Mesendoderm (in vitro differentiated cells): ENCODE data around the gene MACROH2A2.

Experiments used
- DNase-seq: peaks from one replicate; pipeline ENCODE4 v3.0.0; 2013
- H2AK5ac ChIP-seq: 2 replicates; pipeline ENCODE4 v1.6.1; 2013; ENCODE audit warnings: low read length, inconsistent platforms
- H2BK120ac ChIP-seq: 2 replicates; pipeline ENCODE4 v1.6.1; 2013; ENCODE audit warnings: low read depth, mild to moderate bottlenecking, low read length, moderate library complexity, mixed read lengths
- H2BK15ac ChIP-seq: replicated peaks from 2 replicates; pipeline ENCODE4 v1.6.1; 2013; ENCODE audit warnings: low read depth, mild to moderate bottlenecking, moderate library complexity
- H2BK5ac ChIP-seq: 2 replicates; pipeline ENCODE4 v1.6.1; 2013; ENCODE audit warnings: low read length, inconsistent platforms
- H3K18ac ChIP-seq: 2 replicates; pipeline ENCODE4 v1.6.1; 2013; ENCODE audit warnings: mild to moderate bottlenecking, low read length, mixed read lengths
- H3K23ac ChIP-seq: one replicate; pipeline ENCODE4 v1.6.1; 2013; ENCODE audit warnings: low read length
- H3K27ac ChIP-seq: 2 replicates; pipeline ENCODE4 v1.5.1; 2013; ENCODE audit warnings: low read depth, mild to moderate bottlenecking, inconsistent platforms, low read length, moderate library complexity
- H3K27me3 ChIP-seq: 2 replicates; pipeline ENCODE4 v1.6.1; 2013; ENCODE audit warnings: low read length, control low read depth, mild to moderate bottlenecking, inconsistent platforms; ENCODE audit not compliant: insufficient read depth, poor library complexity
- H3K36me3 ChIP-seq: 2 replicates; pipeline ENCODE4 v1.6.1; 2013; ENCODE audit warnings: low read length, inconsistent platforms; ENCODE audit not compliant: control insufficient read depth, insufficient read depth
- H3K4ac ChIP-seq: one replicate; pipeline ENCODE4 v1.6.1; 2013; ENCODE audit warnings: low read depth, mild to moderate bottlenecking, low read length, moderate library complexity
- H3K4me1 ChIP-seq: 2 replicates; pipeline ENCODE4 v1.6.1; 2013; ENCODE audit warnings: low read depth, low read length, inconsistent platforms; ENCODE audit not compliant: control insufficient read depth
- H3K4me2 ChIP-seq: 2 replicates; pipeline ENCODE4 v1.6.1; 2013; ENCODE audit warnings: low read length
- H3K4me3 ChIP-seq: 2 replicates; pipeline ENCODE4 v1.5.1; 2013; ENCODE audit warnings: mild to moderate bottlenecking, low read length
- H3K56ac ChIP-seq: one replicate; pipeline ENCODE4 v1.6.1; 2013; ENCODE audit warnings: low read length
- H3K79me1 ChIP-seq: 2 replicates; pipeline ENCODE4 v1.6.1; 2013; ENCODE audit warnings: low read length, inconsistent platforms
- H3K79me2 ChIP-seq: 2 replicates; pipeline ENCODE4 v1.6.1; 2013; ENCODE audit warnings: mild to moderate bottlenecking, low read length; ENCODE audit not compliant: control insufficient read depth, insufficient read depth
- H3K9ac ChIP-seq: 2 replicates; pipeline ENCODE4 v1.6.1; 2013; ENCODE audit warnings: low read length, inconsistent platforms
- H4K5ac ChIP-seq: one replicate; pipeline ENCODE4 v1.6.1; 2013; ENCODE audit warnings: low read length
- H4K8ac ChIP-seq: one replicate; pipeline ENCODE4 v1.6.1; 2013; ENCODE audit warnings: low read depth, mild to moderate bottlenecking, control low read depth, low read length, moderate library complexity
- WGBS: extraction: QIAGEN DNeasy Blood & Tissue Kit; methylation state at CpG from one replicate; pipeline ENCODE4 v1.1.7; 2013; ENCODE audit warnings: low lambda C conversion rate, missing lambda C conversion rate; ENCODE audit not compliant: insufficient coverage; ENCODE audit errors: extremely low coverage; 5-methylcytosine and 5-hydroxymethylcytosine counted together

Gene MACROH2A2

DNA sequence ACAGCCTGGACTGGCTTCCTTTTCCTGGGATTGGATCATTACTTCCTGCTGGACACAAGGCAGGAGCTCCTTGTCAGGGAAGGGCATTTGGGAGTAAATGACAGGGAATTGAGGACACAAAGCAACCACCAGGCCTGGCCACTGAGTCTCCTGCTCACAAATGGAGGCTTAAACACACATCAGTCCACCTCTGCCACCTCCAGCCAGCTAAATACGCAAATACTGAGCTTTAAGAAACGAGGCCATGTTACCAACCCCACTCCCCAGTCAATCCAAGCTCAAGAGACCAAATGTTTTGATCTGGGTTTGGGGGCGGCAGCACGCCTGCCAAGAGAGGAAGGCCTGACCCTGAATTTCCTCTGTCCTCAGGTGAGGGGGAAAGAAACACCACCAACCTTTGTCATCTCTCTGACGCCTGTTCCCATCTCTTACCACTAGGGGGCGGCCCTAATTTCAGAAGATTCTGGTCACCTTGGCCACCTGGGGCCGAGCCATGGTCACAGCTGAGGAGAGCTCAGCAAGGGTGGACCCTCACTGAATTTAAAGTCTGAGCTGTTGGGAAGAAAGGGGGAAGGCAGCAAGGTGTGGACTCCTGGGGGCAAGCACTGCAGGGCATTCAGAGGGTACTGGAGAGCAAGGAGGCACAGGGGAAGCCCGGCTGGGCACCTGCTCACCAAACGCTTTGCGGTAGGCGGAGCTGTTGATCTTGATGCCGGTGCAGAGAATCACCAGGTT, 63.5 kb downstream of the MACROH2A2 start:
- Histone ChIP-seq H2BK120ac (no peak overlapping the region), H2AK5ac (no peak overlapping the region), H2BK5ac (no peak overlapping the region), H3K23ac (no peak overlapping the region), H3K4me2 (no peak overlapping the region), H4K8ac (no peak overlapping the region), H3K27me3 (no peaks in the 10 kb centered on the region), H3K79me2 (no peaks in the 10 kb centered on the region), H3K18ac (no peak overlapping the region), H3K36me3 (peaks cover 2% of the 10 kb centered on the region), H3K4me3 (no peak overlapping the region), H4K5ac (no peak overlapping the region), H3K56ac (peak overlapping the region; percentile 2), H3K27ac (no peak overlapping the region), H3K4me1 (no peaks in the 10 kb centered on the region), H3K4ac (no peak overlapping the region), H2BK15ac (no peak overlapping the region), H3K9ac (no peak overlapping the region), H3K79me1 (no peaks in the 10 kb centered on the region)
- no CpG with 5 or more reads among the region's 12 CpGs for WGBS
- peak; percentile 76 for DNase-seq

- Histone ChIP-seq H2AK5ac (no peak overlapping the region), H3K36me3 (no peaks in the 10 kb centered on the region), H3K56ac (no peak overlapping the region), H3K27me3 (no peaks in the 10 kb centered on the region), H3K9ac (no peak overlapping the region), H3K4ac (no peak overlapping the region), H2BK15ac (no peak overlapping the region), H3K27ac (no peak overlapping the region), H3K79me1 (no peaks in the 10 kb centered on the region), H4K5ac (no peak overlapping the region), H3K18ac (no peak overlapping the region), H2BK120ac (no peak overlapping the region), H3K4me1 (no peaks in the 10 kb centered on the region), H3K4me3 (no peak overlapping the region), H3K23ac (no peak overlapping the region), H4K8ac (no peak overlapping the region), H3K79me2 (no peaks in the 10 kb centered on the region), H2BK5ac (no peak overlapping the region), H3K4me2 (no peak overlapping the region)
- WGBS: no CpG with 5 or more reads among the region's 10 CpGs
- no peak for DNase-seq
These were observed 65.0 kb downstream of the MACROH2A2 start for GRCh38 chr10:70117646-70118045.

GRCh38 chr10:70118196-70118595, 65.5 kb downstream of the MACROH2A2 start:
- no peak overlapping the region for H3K4ac ChIP-seq
- H4K8ac ChIP-seq: no peak overlapping the region
- no peak overlapping the region for H2BK5ac ChIP-seq
- no peaks in the 10 kb centered on the region for H3K4me1 ChIP-seq
- no peak overlapping the region for H3K4me3 ChIP-seq
- H3K27me3 ChIP-seq: no peaks in the 10 kb centered on the region
- H2BK15ac ChIP-seq: no peak overlapping the region
- H4K5ac ChIP-seq: no peak overlapping the region
- H2BK120ac ChIP-seq: no peak overlapping the region
- H3K79me2 ChIP-seq: no peaks in the 10 kb centered on the region
- no peak overlapping the region for H2AK5ac ChIP-seq
- H3K56ac ChIP-seq: no peak overlapping the region
- H3K4me2 ChIP-seq: no peak overlapping the region
- H3K79me1 ChIP-seq: no peaks in the 10 kb centered on the region
- no peak for DNase-seq
- no peaks in the 10 kb centered on the region for H3K36me3 ChIP-seq
- H3K18ac ChIP-seq: no peak overlapping the region
- H3K9ac ChIP-seq: no peak overlapping the region
- no peak overlapping the region for H3K27ac ChIP-seq
- no peak overlapping the region for H3K23ac ChIP-seq
- no CpG with 5 or more reads among the region's 3 CpGs for WGBS

DNA sequence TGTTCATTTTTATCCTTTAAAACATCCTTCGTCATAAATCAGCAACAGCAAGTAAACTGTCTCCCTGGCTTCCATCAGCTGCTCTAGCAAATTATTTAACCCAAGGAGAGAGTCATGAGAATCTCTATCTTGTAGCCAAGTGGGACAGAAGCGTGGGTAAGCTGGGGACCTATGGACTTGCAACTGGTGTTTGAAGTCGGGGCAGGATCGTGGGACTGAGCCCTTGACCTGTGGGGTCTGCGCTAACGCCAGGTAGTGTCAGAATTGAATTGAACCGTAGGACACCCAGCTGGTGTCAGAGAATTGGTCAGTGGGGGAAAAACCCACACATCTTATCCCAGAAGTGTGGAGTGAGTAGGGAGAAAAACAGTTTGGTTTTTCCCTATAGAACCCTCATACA, 66.6 kb downstream of the MACROH2A2 start:
- DNase-seq: no peak

DNA sequence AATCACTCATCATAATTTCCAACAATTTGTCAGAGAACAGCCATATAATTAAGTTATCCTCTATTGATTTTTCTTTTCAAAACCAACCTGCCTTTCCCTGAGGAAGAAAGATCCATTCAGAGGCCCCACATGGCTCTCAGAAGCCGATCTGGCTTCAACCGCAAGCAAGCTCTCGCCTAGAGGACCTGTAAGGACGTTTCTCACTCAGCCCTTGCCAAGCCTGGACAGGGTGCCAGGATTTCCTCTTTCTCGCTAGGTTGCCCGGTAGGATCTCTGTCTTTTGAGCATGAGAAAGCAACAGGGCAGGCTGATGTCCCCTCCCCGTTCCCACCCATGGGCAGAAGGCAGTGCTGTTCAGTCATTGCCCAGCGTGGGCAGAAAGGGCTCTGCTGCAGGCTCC, 67.0 kb downstream of the MACROH2A2 start:
- Histone ChIP-seq H3K9ac (no peak overlapping the region), H3K27ac (no peak overlapping the region), H3K27me3 (no peaks in the 10 kb centered on the region), H3K79me1 (no peaks in the 10 kb centered on the region), H4K8ac (no peak overlapping the region), H2BK5ac (no peak overlapping the region), H2BK120ac (no peak overlapping the region), H2AK5ac (no peak overlapping the region), H3K23ac (no peak overlapping the region), H3K4me2 (no peak overlapping the region), H3K18ac (no peak overlapping the region), H4K5ac (no peak overlapping the region), H3K4me3 (no peak overlapping the region), H3K56ac (no peak overlapping the region), H2BK15ac (no peak overlapping the region), H3K4me1 (no peaks in the 10 kb centered on the region), H3K36me3 (no peaks in the 10 kb centered on the region), H3K79me2 (no peaks in the 10 kb centered on the region), H3K4ac (no peak overlapping the region)
- WGBS: no CpG with 5 or more reads among the region's 8 CpGs
- DNase-seq: no peak

More for the DNA sequence above, 66.6 kb downstream of the MACROH2A2 start:
- H3K27me3 ChIP-seq: no peaks in the 10 kb centered on the region
- H3K18ac ChIP-seq: no peak overlapping the region
- H3K27ac ChIP-seq: no peak overlapping the region
- H3K23ac ChIP-seq: no peak overlapping the region
- H3K4me3 ChIP-seq: no peak overlapping the region
- no CpG with 5 or more reads among the region's 7 CpGs for WGBS
- no peak overlapping the region for H3K4ac ChIP-seq
- no peak overlapping the region for H2BK120ac ChIP-seq
- no peak overlapping the region for H4K8ac ChIP-seq
- H2BK5ac ChIP-seq: no peak overlapping the region
- H2BK15ac ChIP-seq: no peak overlapping the region
- H3K56ac ChIP-seq: no peak overlapping the region
- no peak overlapping the region for H3K9ac ChIP-seq
- H3K4me1 ChIP-seq: no peaks in the 10 kb centered on the region
- no peaks in the 10 kb centered on the region for H3K79me2 ChIP-seq
- H3K79me1 ChIP-seq: no peaks in the 10 kb centered on the region
- no peaks in the 10 kb centered on the region for H3K36me3 ChIP-seq
- H2AK5ac ChIP-seq: no peak overlapping the region
- no peak overlapping the region for H3K4me2 ChIP-seq
- no peak overlapping the region for H4K5ac ChIP-seq

DNA sequence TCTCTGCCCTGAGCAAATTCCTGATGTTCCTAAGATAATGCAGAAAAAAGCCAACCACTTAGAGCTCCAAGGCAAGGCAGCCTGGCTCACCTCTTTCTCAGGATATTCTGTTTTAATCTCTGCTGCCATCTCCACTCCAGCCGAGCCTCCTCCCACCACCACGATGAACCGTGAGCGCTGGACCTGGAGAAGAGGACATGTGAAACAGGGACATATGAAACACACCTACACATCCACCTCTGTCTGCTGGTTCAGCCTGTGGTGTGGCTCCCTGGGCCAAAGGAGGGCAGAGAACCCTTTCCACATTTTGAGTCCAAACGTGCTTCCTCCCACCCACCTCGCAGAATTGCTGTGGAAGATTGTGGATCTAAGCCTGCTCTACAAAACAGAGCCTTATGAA, 67.8 kb downstream of the MACROH2A2 start:
- no peak overlapping the region for H2BK120ac ChIP-seq
- H4K8ac ChIP-seq: no peak overlapping the region
- no peak overlapping the region for H3K27ac ChIP-seq
- no peaks in the 10 kb centered on the region for H3K27me3 ChIP-seq
- no peak overlapping the region for H3K18ac ChIP-seq
- H3K4me3 ChIP-seq: no peak overlapping the region
- DNase-seq: no peak
- no peaks in the 10 kb centered on the region for H3K79me1 ChIP-seq
- no peak overlapping the region for H3K4me2 ChIP-seq
- H4K5ac ChIP-seq: no peak overlapping the region
- no peak overlapping the region for H3K4ac ChIP-seq
- no peaks in the 10 kb centered on the region for H3K4me1 ChIP-seq
- no peak overlapping the region for H3K56ac ChIP-seq
- WGBS: no CpG with 5 or more reads among the region's 6 CpGs
- no peaks in the 10 kb centered on the region for H3K36me3 ChIP-seq
- H3K9ac ChIP-seq: no peak overlapping the region
- no peak overlapping the region for H3K23ac ChIP-seq
- no peak overlapping the region for H2BK5ac ChIP-seq
- no peak overlapping the region for H2AK5ac ChIP-seq
- H3K79me2 ChIP-seq: no peaks in the 10 kb centered on the region
- no peak overlapping the region for H2BK15ac ChIP-seq
